ENCODE data around the gene EIF4B.

The EIF4B gene

GRCh38 chr12:53036802-53037201 is 30.5 kb downstream of the EIF4B start:
- DNase-seq = no peak
- in situ Hi-C loops (cut with HindIII; ENCODE audit: low pct_ligation_motif_present, low pct_unique_long_range_greater_than_20kb, low sequenced_read_pairs) = no loop called here

GRCh38 chr12:53039851-53040250 is 33.6 kb downstream of the EIF4B start:
- no peak for DNase-seq
- in situ Hi-C loops (cut with HindIII; ENCODE audit: low pct_ligation_motif_present, low pct_unique_long_range_greater_than_20kb, low sequenced_read_pairs) = no loop called here

- in situ Hi-C loops (cut with HindIII; ENCODE audit: low pct_ligation_motif_present, low pct_unique_long_range_greater_than_20kb, low sequenced_read_pairs) = no loop called here
Measured at GRCh38 chr12:53042607-53043454, 36.6 kb downstream of the EIF4B start.

GRCh38 chr12:53044052-53044581 is 37.9 kb downstream of the EIF4B start:
- DNase-seq = no peak
- in situ Hi-C loops (cut with HindIII; ENCODE audit: low pct_ligation_motif_present, low pct_unique_long_range_greater_than_20kb, low sequenced_read_pairs) = no loop called here

More at GRCh38 chr12:53042607-53043454, 36.6 kb downstream of the EIF4B start:
- DNase-seq = no peak

GRCh38 chr12:53044896-53045695 is 38.8 kb downstream of the EIF4B start:
- in situ Hi-C loops (cut with HindIII; ENCODE audit: low pct_ligation_motif_present, low pct_unique_long_range_greater_than_20kb, low sequenced_read_pairs) = no loop called here
- DNase-seq = no peak

- DNase-seq = no peak
- in situ Hi-C loops (cut with HindIII; ENCODE audit: low pct_ligation_motif_present, low pct_unique_long_range_greater_than_20kb, low sequenced_read_pairs) = no loop called here
Measured at GRCh38 chr12:53045696-53046045, 39.4 kb downstream of the EIF4B start.

GRCh38 chr12:53046655-53047220 is 40.5 kb downstream of the EIF4B start:
- in situ Hi-C loops (cut with HindIII; ENCODE audit: low pct_ligation_motif_present, low pct_unique_long_range_greater_than_20kb, low sequenced_read_pairs) = no loop called here

GRCh38 chr12:53047221-53048032 is 41.2 kb downstream of the EIF4B start:
- in situ Hi-C loops (cut with HindIII; ENCODE audit: low pct_ligation_motif_present, low pct_unique_long_range_greater_than_20kb, low sequenced_read_pairs) = no loop called here
- DNase-seq = peak; percentile 89

More at GRCh38 chr12:53046655-53047220, 40.5 kb downstream of the EIF4B start:
- DNase-seq = no peak

GRCh38 chr12:53048033-53048779 is 42.0 kb downstream of the EIF4B start:
- peak; percentile 53 for DNase-seq
- in situ Hi-C loops (cut with HindIII; ENCODE audit: low pct_ligation_motif_present, low pct_unique_long_range_greater_than_20kb, low sequenced_read_pairs) = no loop called here

GRCh38 chr12:53048780-53049401 is 42.6 kb downstream of the EIF4B start:
- in situ Hi-C loops (cut with HindIII; ENCODE audit: low pct_ligation_motif_present, low pct_unique_long_range_greater_than_20kb, low sequenced_read_pairs) = no loop called here
- DNase-seq = peak; percentile 61

- in situ Hi-C loops (cut with HindIII; ENCODE audit: low pct_ligation_motif_present, low pct_unique_long_range_greater_than_20kb, low sequenced_read_pairs) = no loop called here
- peak; percentile 50 for DNase-seq
Measured at GRCh38 chr12:53049571-53050318, 43.5 kb downstream of the EIF4B start, which contains the start of gene TNS2. TNS2 (plus strand) TSS chr12:53050065; CDS start chr12:53050186, 121 bp downstream.

GRCh38 chr12:53050426-53051057 is 44.3 kb downstream of the EIF4B start:
- no peak for DNase-seq
- in situ Hi-C loops (cut with HindIII; ENCODE audit: low pct_ligation_motif_present, low pct_unique_long_range_greater_than_20kb, low sequenced_read_pairs) = no loop called here

- in situ Hi-C loops (cut with HindIII; ENCODE audit: low pct_ligation_motif_present, low pct_unique_long_range_greater_than_20kb, low sequenced_read_pairs) = no loop called here
Measured at GRCh38 chr12:53051058-53051880, 45.0 kb downstream of the EIF4B start.

GRCh38 chr12:53051881-53052412 is 45.7 kb downstream of the EIF4B start:
- in situ Hi-C loops (cut with HindIII; ENCODE audit: low pct_ligation_motif_present, low pct_unique_long_range_greater_than_20kb, low sequenced_read_pairs) = no loop called here
- DNase-seq = no peak

More at GRCh38 chr12:53051058-53051880, 45.0 kb downstream of the EIF4B start:
- no peak for DNase-seq

Data from ACHN (cell line).